GM12892 (cell line): Measurements from ENCODE around the gene ADAM15.
A peak's percentile ranks its signal among the peaks of the same experiment; 100 is the strongest.

Experiments
- DNase-seq: peaks from one replicate; pipeline ENCODE4 v3.0.0; 2011; ENCODE audit not compliant: insufficient read length
- FAIRE-seq: peaks from 2 replicates; lab custom pipeline; 2011; peaks lifted over from hg19 to GRCh38; lab: Jason Lieb, UNC
- POLR2A ChIP-seq: IDR thresholded peaks from 2 replicates; pipeline ENCODE4 v1.6.1; 2011; ENCODE audit warnings: low read depth, low read length, control low read depth
- POLR2AphosphoS5 ChIP-seq: IDR thresholded peaks from 2 replicates; pipeline ENCODE4 v1.6.1; 2011; ENCODE audit warnings: low read depth, low read length, control low read depth
- TAF1 ChIP-seq: IDR thresholded peaks from 2 replicates; pipeline ENCODE4 v1.6.1; 2011; ENCODE audit warnings: low read depth, mild to moderate bottlenecking, control low read depth, low read length, borderline replicate concordance

ADAM15 gene

GRCh38 chr1:155048449-155049334, 2.4 kb upstream of the ADAM15 start:
- FAIRE-seq (no peak), DNase-seq (no peak)
- TF ChIP-seq POLR2A: no peak
- TF ChIP-seq POLR2AphosphoS5: no peak
- TF ChIP-seq TAF1: no peak

- FAIRE-seq (no peak), DNase-seq (no peak)
- TF ChIP-seq TAF1 (no peak), POLR2AphosphoS5 (no peak), POLR2A (no peak)
These were observed 1.2 kb upstream of the ADAM15 start for GRCh38 chr1:155049651-155050559.

GRCh38 chr1:155051342-155051776, 243 bp downstream of the ADAM15 start:
- no peak for FAIRE-seq
- DNase-seq: no peak

GRCh38 chr1:155051777-155052398, 772 bp downstream of the ADAM15 start:
- FAIRE-seq (no peak), DNase-seq (peak; percentile 53)
- TF ChIP-seq POLR2AphosphoS5 (no peak), TAF1 (no peak), POLR2A (no peak)

More at GRCh38 chr1:155051342-155051776, 243 bp downstream of the ADAM15 start:
- TF ChIP-seq POLR2A: no peak
- TF ChIP-seq POLR2AphosphoS5: no peak
- no peak for TF ChIP-seq TAF1

GRCh38 chr1:155052439-155053395, 1.6 kb downstream of the ADAM15 start:
- no peak for DNase-seq
- no peak for FAIRE-seq
- TF ChIP-seq POLR2A: no peak
- TF ChIP-seq POLR2AphosphoS5: no peak
- TF ChIP-seq TAF1: no peak

GRCh38 chr1:155053531-155054105, 2.5 kb downstream of the ADAM15 start:
- FAIRE-seq (no peak), DNase-seq (no peak)
- no peak for TF ChIP-seq TAF1
- no peak for TF ChIP-seq POLR2A
- no peak for TF ChIP-seq POLR2AphosphoS5

- no peak for TF ChIP-seq POLR2A
- TF ChIP-seq TAF1: no peak
- TF ChIP-seq POLR2AphosphoS5: no peak
- DNase-seq: no peak
- no peak for FAIRE-seq
These were observed 6.0 kb downstream of the ADAM15 start for GRCh38 chr1:155057104-155057503.

- FAIRE-seq (no peak), DNase-seq (no peak)
- no peak for TF ChIP-seq POLR2A
These were observed 6.7 kb downstream of the ADAM15 start for GRCh38 chr1:155057788-155058211.

GRCh38 chr1:155060736-155061135, 9.6 kb downstream of the ADAM15 start:
- no peak for TF ChIP-seq POLR2AphosphoS5
- no peak for TF ChIP-seq POLR2A
- TF ChIP-seq TAF1: no peak
- DNase-seq: no peak

GRCh38 chr1:155061381-155062150, 10.4 kb downstream of the ADAM15 start:
- no peak for TF ChIP-seq POLR2A
- TF ChIP-seq POLR2AphosphoS5: peak; percentile 51; the same call in 1 of the 2 replicates
- TF ChIP-seq TAF1: no peak
- peak; percentile 91 for DNase-seq
- FAIRE-seq: peak; percentile 100

More at GRCh38 chr1:155060736-155061135, 9.6 kb downstream of the ADAM15 start:
- FAIRE-seq: no peak
